ENCODE data around the gene SRPK1. TPM values are rescaled to one million over a fixed set of nuclear protein-coding genes. Genes with fewer than 3 reads are reported as not detected.
"Not testable (repeated sequence)": the region's sequence is repeated elsewhere in the genome, so short reads cannot be mapped to it uniquely, and the experiment has no call there.

The SRPK1 gene
- total and polyA plus RNA-seq, 8 donors = 10.7 to 204 (median 30.4) TPM

GRCh38 chr6:35916056-35916455, 4.8 kb downstream of the SRPK1 start:
- intact Hi-C loops (cut with DNase I; ENCODE audit: low total_unique reads) = no loop called here
- Histone ChIP-seq H3K36me3 (peaks cover 4 to 41% (median 39%) of the 10 kb centered on the region in 4 donors), H3K27me3 (no peaks in the 10 kb centered on the region), H3K27ac (no peak overlapping the region), H3K4me1 (peaks cover 5 to 38% (median 23%) of the 10 kb centered on the region in 4 donors), H3K9me3 (no peaks in the 10 kb centered on the region), H3K4me3 (no peak overlapping the region)
- DNase-seq = no peak
- TF ChIP-seq POLR2AphosphoS5 (IDR thresholded peaks at IDR 0.05) (no peak), CTCF (IDR thresholded peaks at IDR 0.05) (no peak), EP300 (IDR thresholded peaks at IDR 0.05) (no peak), POLR2A (IDR thresholded peaks at IDR 0.05) (no peak)
- WGBS, 5 donors = 95 to 100% (median 98%) methylated on average over 3 of the region's 3 CpGs

- H3K4me3 ChIP-seq = no peak overlapping the region
- intact Hi-C loops (cut with DNase I; ENCODE audit: low total_unique reads) = no loop called here
- peaks cover 0 to 2% (median under 1%) of the 10 kb centered on the region in 4 donors for H3K9me3 ChIP-seq
- no peak for DNase-seq
- H3K27me3 ChIP-seq = no peaks in the 10 kb centered on the region
- H3K36me3 ChIP-seq = peaks cover 4 to 56% (median 55%) of the 10 kb centered on the region in 4 donors
- H3K27ac ChIP-seq = no peak overlapping the region
- no peak for TF ChIP-seq POLR2A (IDR thresholded peaks at IDR 0.05)
- TF ChIP-seq EP300 (IDR thresholded peaks at IDR 0.05) = no peak
- no peak for TF ChIP-seq CTCF (IDR thresholded peaks at IDR 0.05)
- TF ChIP-seq POLR2AphosphoS5 (IDR thresholded peaks at IDR 0.05) = no peak
- H3K4me1 ChIP-seq = peaks cover 5 to 30% (median 20%) of the 10 kb centered on the region in 4 donors
- WGBS, 5 donors = 78 to 82% (median 81%) methylated on average over 6 of the region's 6 CpGs
These were observed 6.4 kb downstream of the SRPK1 start for GRCh38 chr6:35914536-35914935.

- Histone ChIP-seq H3K27me3 (no peaks in the 10 kb centered on the region), H3K36me3 (peaks cover 4 to 69% (median 65%) of the 10 kb centered on the region in 4 donors), H3K4me1 (peaks cover 0 to 5% (median 2%) of the 10 kb centered on the region in 4 donors), H3K4me3 (no peak overlapping the region), H3K27ac (no peak overlapping the region), H3K9me3 (peaks cover 0 to 15% (median 12%) of the 10 kb centered on the region in 4 donors)
- TF ChIP-seq EP300 (IDR thresholded peaks at IDR 0.05) (no peak), POLR2AphosphoS5 (IDR thresholded peaks at IDR 0.05) (no peak), POLR2A (IDR thresholded peaks at IDR 0.05) (no peak), CTCF (IDR thresholded peaks at IDR 0.05) (no peak)
- intact Hi-C loops (cut with DNase I; ENCODE audit: low total_unique reads) = no loop called here
- DNase-seq = no peak
- WGBS, 5 donors = 94 to 97% (median 95%) methylated on average over 8 of the region's 8 CpGs
These were observed 8.8 kb downstream of the SRPK1 start for GRCh38 chr6:35911871-35912653.

GRCh38 chr6:35909571-35909970, 11.3 kb downstream of the SRPK1 start:
- H3K27me3 ChIP-seq; H3K4me3 ChIP-seq; H3K27ac ChIP-seq; H3K4me1 ChIP-seq; DNase-seq; intact Hi-C loops (cut with DNase I; ENCODE audit: low total_unique reads): not testable (repeated sequence)
- peaks cover 0 to 15% (median 12%) of the 10 kb centered on the region in 4 donors for H3K9me3 ChIP-seq
- WGBS, 5 donors = 86 to 100% (median 92%) methylated on average over 2 of the region's 2 CpGs
- H3K36me3 ChIP-seq = peaks cover 4 to 58% (median 52%) of the 10 kb centered on the region in 4 donors

GRCh38 chr6:35908753-35909401, 12.0 kb downstream of the SRPK1 start:
- Histone ChIP-seq H3K36me3 (peaks cover 4 to 61% (median 56%) of the 10 kb centered on the region in 4 donors), H3K9me3 (peaks cover 0 to 15% (median 12%) of the 10 kb centered on the region in 4 donors)
- H3K27me3 ChIP-seq; DNase-seq; H3K4me1 ChIP-seq; intact Hi-C loops (cut with DNase I; ENCODE audit: low total_unique reads); H3K27ac ChIP-seq; H3K4me3 ChIP-seq: not testable (repeated sequence)
- WGBS, 5 donors = 92 to 100% (median 99%) methylated on average over 4 to 5 of the region's 5 CpGs

All from stomach (tissue), 9 donors.